Mesenchymal stem cell (in vitro differentiated cells and primary cell): Measurements from ENCODE around the gene ASXL1.
A peak's percentile ranks its signal among the peaks of the same experiment; 100 is the strongest.

Experiments used
- DNase-seq: peaks from one replicate; pipeline ENCODE4 v3.0.0-alpha.2; 2013
- H2AFZ ChIP-seq: one replicate; pipeline ENCODE4 v1.6.1; 2013; ENCODE audit warnings: low read depth, mild to moderate bottlenecking, control low read depth, inconsistent platforms, low read length, moderate library complexity
- H2AK5ac ChIP-seq: 2 replicates; pipeline ENCODE4 v1.6.1; 2013; ENCODE audit warnings: low read length, moderate library complexity, mild to moderate bottlenecking, inconsistent platforms; ENCODE audit not compliant: severe bottlenecking
- H2BK120ac ChIP-seq: one replicate; pipeline ENCODE4 v1.6.1; 2013; ENCODE audit warnings: low read depth, mild to moderate bottlenecking, inconsistent platforms, low read length, moderate library complexity
- H2BK12ac ChIP-seq, 2 experiments: one replicate each; pipeline ENCODE4 v1.6.1; 2013; ENCODE audit warnings: inconsistent platforms in 2 of 2, low read length in 2 of 2, mild to moderate bottlenecking in 2 of 2, moderate library complexity in 2 of 2, control low read depth in 1 of 2
- H2BK15ac ChIP-seq: one replicate; pipeline ENCODE4 v1.6.1; 2013; ENCODE audit warnings: mild to moderate bottlenecking, low read depth, inconsistent platforms; ENCODE audit not compliant: poor library complexity, severe bottlenecking
- H2BK5ac ChIP-seq: 2 replicates; pipeline ENCODE4 v1.6.1; 2013; ENCODE audit warnings: low read depth, mild to moderate bottlenecking, low read length, control low read depth, inconsistent platforms; ENCODE audit not compliant: poor library complexity, severe bottlenecking
- H3K14ac ChIP-seq, 2 experiments: one replicate each; pipeline ENCODE4 v1.6.1; 2013; ENCODE audit warnings: inconsistent platforms in 2 of 2, low read length in 2 of 2, control low read depth in 1 of 2, mild to moderate bottlenecking in 1 of 2, moderate library complexity in 1 of 2
- H3K18ac ChIP-seq, 2 experiments: one replicate each; pipeline ENCODE4 v1.6.1; 2013; ENCODE audit warnings: inconsistent platforms in 2 of 2, low read length in 2 of 2, control low read depth in 1 of 2, low read depth in 1 of 2, mild to moderate bottlenecking in 1 of 2
- H3K23ac ChIP-seq, 2 experiments: one replicate each; pipeline ENCODE4 v1.6.1; 2013; ENCODE audit warnings: inconsistent platforms in 2 of 2, low read length in 2 of 2, mild to moderate bottlenecking in 2 of 2, moderate library complexity in 2 of 2, control low read depth in 1 of 2
- H3K27ac ChIP-seq: 2 replicates; pipeline ENCODE4 v1.5.1; 2013; ENCODE audit warnings: mild to moderate bottlenecking, moderate library complexity, low read length, control low read depth, inconsistent platforms; ENCODE audit not compliant: poor library complexity, severe bottlenecking
- H3K27me3 ChIP-seq, 2 experiments: 2 replicates each; pipeline versions ENCODE4 v1.6.1 to v1.7.0; 2013; ENCODE audit warnings: low read length in 2 of 2, mild to moderate bottlenecking in 2 of 2, moderate library complexity in 2 of 2, control low read depth in 1 of 2, inconsistent platforms in 1 of 2; ENCODE audit not compliant: control insufficient read depth in 1 of 2, insufficient read depth in 1 of 2
- H3K36me3 ChIP-seq, 2 experiments: 2 replicates each; pipeline versions ENCODE4 v1.6.1 to v1.7.0; 2013; ENCODE audit warnings: low read length in 2 of 2, control low read depth in 1 of 2, inconsistent platforms in 1 of 2, low read depth in 1 of 2, mild to moderate bottlenecking in 1 of 2; ENCODE audit not compliant: insufficient read depth in 2 of 2, control insufficient read depth in 1 of 2
- H3K4ac ChIP-seq, 2 experiments: one replicate each; pipeline ENCODE4 v1.6.1; 2013; ENCODE audit warnings: inconsistent platforms in 2 of 2, low read length in 2 of 2, mild to moderate bottlenecking in 2 of 2, moderate library complexity in 2 of 2, control low read depth in 1 of 2, low read depth in 1 of 2
- H3K4me1 ChIP-seq: 2 replicates; pipeline ENCODE4 v1.6.1; 2013; ENCODE audit warnings: low read depth, low read length, control low read depth; ENCODE audit not compliant: control insufficient read depth, insufficient read depth
- H3K4me2 ChIP-seq: 2 replicates; pipeline ENCODE4 v1.6.1; 2013; ENCODE audit warnings: low read length, mild to moderate bottlenecking, inconsistent platforms; ENCODE audit not compliant: poor library complexity, severe bottlenecking
- H3K4me3 ChIP-seq, 2 experiments: 2 replicates each; pipeline versions ENCODE4 v1.5.1 to v1.7.0; 2013; ENCODE audit warnings: low read length in 2 of 2, mild to moderate bottlenecking in 2 of 2, control low read depth in 1 of 2, low read depth in 1 of 2; ENCODE audit not compliant: insufficient read depth in 1 of 2
- H3K79me1 ChIP-seq: replicated peaks from 2 replicates; pipeline ENCODE4 v1.6.1; 2013; ENCODE audit warnings: mild to moderate bottlenecking, control low read depth, low read length, inconsistent platforms; ENCODE audit not compliant: poor library complexity, severe bottlenecking
- H3K9ac ChIP-seq: 2 replicates; pipeline ENCODE4 v1.7.0; 2013; ENCODE audit warnings: mild to moderate bottlenecking, low read length, moderate library complexity
- H3K9me3 ChIP-seq: 2 replicates; pipeline ENCODE4 v1.7.0; 2013; ENCODE audit warnings: mild to moderate bottlenecking, low read length; ENCODE audit not compliant: control insufficient read depth
- H4K8ac ChIP-seq: one replicate; pipeline ENCODE4 v1.6.1; 2013; ENCODE audit warnings: inconsistent platforms, mild to moderate bottlenecking, low read length, moderate library complexity
- H4K91ac ChIP-seq: one replicate; pipeline ENCODE4 v1.6.1; 2013; ENCODE audit warnings: mild to moderate bottlenecking, low read length, inconsistent platforms
- WGBS: methylation state at CpG from one replicate; pipeline ENCODE4 v1.1.7; 2013; ENCODE audit warnings: mixed read lengths; 5-methylcytosine and 5-hydroxymethylcytosine counted together

The ASXL1 gene

GRCh38 chr20:32451340-32451681 is 93.2 kb downstream of the ASXL1 start:
- Histone ChIP-seq H2AFZ (no peak overlapping the region), H3K36me3 (peaks cover 78 to 97% of the 10 kb centered on the region in 2 experiments), H3K9ac (no peak overlapping the region), H3K4me3 (no peak overlapping the region), H3K79me1 (peaks cover 48% of the 10 kb centered on the region), H2BK5ac (no peak overlapping the region), H3K27me3 (no peaks in the 10 kb centered on the region), H2BK12ac (no peak overlapping the region), H3K14ac (no peak overlapping the region), H3K23ac (no peak overlapping the region), H4K8ac (no peak overlapping the region), H3K27ac (no peak overlapping the region), H3K9me3 (no peaks in the 10 kb centered on the region), H2AK5ac (no peak overlapping the region), H2BK15ac (no peak overlapping the region), H4K91ac (no peak overlapping the region), H3K4me2 (no peak overlapping the region), H3K4me1 (peaks cover 27% of the 10 kb centered on the region), H3K18ac (no peak overlapping the region), H3K4ac (no peak overlapping the region), H2BK120ac (no peak overlapping the region)
- WGBS: 94% methylated on average over 8 of the region's 8 CpGs
- DNase-seq: no peak

DNA sequence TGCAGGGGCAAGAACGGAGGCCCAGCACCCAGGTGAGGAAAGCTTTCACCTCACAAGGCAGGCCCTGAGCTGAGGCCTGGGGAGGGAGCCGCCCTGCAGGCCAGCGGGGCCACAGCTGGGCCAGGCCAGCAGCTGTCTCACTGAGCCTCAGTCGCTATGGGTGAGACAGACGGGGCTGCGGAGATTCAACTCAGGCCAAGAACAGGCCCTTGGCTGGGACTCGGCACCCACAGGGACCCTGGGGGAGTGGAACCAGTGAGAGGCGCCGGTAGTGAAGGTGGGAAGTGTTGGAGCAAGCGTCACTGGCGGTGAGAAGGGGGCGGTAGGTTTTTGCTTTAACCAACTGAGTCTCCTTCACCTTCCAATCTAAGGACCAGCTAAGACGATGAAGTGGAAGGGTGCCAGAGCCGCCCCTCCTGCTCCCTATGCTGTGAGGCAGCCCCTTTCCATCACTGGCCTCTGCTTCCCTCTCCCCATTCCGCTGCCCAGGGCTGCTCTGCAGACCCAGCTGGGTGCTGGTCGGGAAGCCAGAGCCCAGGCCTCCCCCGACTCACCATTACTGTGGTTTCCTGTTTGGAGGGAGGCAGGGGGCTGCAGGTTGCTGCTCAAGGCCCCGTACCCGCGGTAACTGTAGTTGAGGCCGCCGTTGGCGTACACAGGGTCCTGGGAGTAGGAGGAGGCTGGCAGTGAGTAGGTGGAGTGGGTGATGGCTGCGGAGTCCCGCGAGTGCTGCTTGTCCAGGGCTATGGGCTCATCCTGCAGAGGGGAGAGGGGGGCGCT is 93.7 kb downstream of the ASXL1 start:
- H3K79me1 ChIP-seq: peaks cover 44% of the 10 kb centered on the region
- H2AK5ac ChIP-seq: no peak overlapping the region
- H3K4me3 ChIP-seq: no peak overlapping the region
- no peak overlapping the region for H3K18ac ChIP-seq
- H3K4me2 ChIP-seq: no peak overlapping the region
- H3K27ac ChIP-seq: no peak overlapping the region
- H3K4ac ChIP-seq: no peak overlapping the region
- no peak overlapping the region for H2AFZ ChIP-seq
- WGBS: 95% methylated on average over 24 of the region's 27 CpGs
- no peak overlapping the region for H3K14ac ChIP-seq
- no peak overlapping the region for H3K23ac ChIP-seq
- peaks cover 27% of the 10 kb centered on the region for H3K4me1 ChIP-seq
- no peaks in the 10 kb centered on the region for H3K27me3 ChIP-seq
- no peak for DNase-seq
- peak overlapping the region; percentile 20 for H2BK15ac ChIP-seq
- H2BK12ac ChIP-seq: no peak overlapping the region
- H4K91ac ChIP-seq: no peak overlapping the region
- H3K9ac ChIP-seq: no peak overlapping the region
- H2BK120ac ChIP-seq: no peak overlapping the region
- H2BK5ac ChIP-seq: no peak overlapping the region
- peaks cover 73 to 92% of the 10 kb centered on the region in 2 experiments for H3K36me3 ChIP-seq
- no peaks in the 10 kb centered on the region for H3K9me3 ChIP-seq
- H4K8ac ChIP-seq: no peak overlapping the region

DNA sequence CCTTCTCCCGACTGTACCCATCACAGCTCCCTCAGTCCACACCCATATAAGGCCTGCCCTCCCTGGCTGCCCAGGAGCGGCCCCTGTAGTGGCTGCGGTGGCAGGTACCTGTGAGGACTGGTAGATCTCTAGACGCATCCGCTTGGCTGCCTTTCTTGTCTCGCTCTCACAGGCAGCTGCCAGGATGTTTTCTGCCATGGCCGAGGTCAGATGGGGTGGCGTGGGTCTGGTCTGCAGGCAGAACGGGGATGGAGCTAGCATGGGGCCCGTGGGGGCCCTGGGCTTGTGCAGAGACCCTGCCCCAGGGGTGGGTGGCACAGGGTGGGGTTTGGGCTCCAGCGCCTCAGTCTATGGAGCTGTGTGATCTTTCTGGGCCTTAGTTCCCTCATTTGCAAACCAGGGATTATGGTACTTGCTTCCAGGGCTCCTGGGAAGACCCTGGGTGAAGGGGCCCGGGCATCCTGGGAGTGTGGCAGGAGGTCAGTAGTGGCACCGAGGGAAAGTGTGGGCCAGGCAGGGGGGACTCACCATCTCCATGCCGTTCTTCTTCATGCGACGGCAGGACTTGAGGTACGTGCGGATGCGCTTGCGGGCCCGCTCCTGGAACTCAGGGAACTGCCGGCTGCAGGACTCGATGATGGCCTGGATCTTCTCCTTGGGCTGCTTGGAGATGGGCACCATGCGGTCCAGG is 94.8 kb downstream of the ASXL1 start:
- Histone ChIP-seq H3K27me3 (no peaks in the 10 kb centered on the region), H3K4me2 (no peak overlapping the region), H3K27ac (no peak overlapping the region), H3K18ac (no peak overlapping the region), H2BK12ac (no peak overlapping the region), H3K36me3 (peaks cover 62 to 83% of the 10 kb centered on the region in 2 experiments), H4K8ac (no peak overlapping the region), H3K23ac (no peak overlapping the region), H2BK120ac (no peak overlapping the region), H2BK5ac (no peak overlapping the region), H3K9ac (no peak overlapping the region), H3K4ac (no peak overlapping the region), H3K4me3 (no peak overlapping the region), H3K14ac (no peak overlapping the region), H2AK5ac (no peak overlapping the region), H3K4me1 (peaks cover 28% of the 10 kb centered on the region), H3K9me3 (no peaks in the 10 kb centered on the region), H3K79me1 (peaks cover 44% of the 10 kb centered on the region), H2BK15ac (no peak overlapping the region), H2AFZ (no peak overlapping the region), H4K91ac (no peak overlapping the region)
- WGBS: 96% methylated on average over 24 of the region's 24 CpGs
- DNase-seq: no peak

DNA sequence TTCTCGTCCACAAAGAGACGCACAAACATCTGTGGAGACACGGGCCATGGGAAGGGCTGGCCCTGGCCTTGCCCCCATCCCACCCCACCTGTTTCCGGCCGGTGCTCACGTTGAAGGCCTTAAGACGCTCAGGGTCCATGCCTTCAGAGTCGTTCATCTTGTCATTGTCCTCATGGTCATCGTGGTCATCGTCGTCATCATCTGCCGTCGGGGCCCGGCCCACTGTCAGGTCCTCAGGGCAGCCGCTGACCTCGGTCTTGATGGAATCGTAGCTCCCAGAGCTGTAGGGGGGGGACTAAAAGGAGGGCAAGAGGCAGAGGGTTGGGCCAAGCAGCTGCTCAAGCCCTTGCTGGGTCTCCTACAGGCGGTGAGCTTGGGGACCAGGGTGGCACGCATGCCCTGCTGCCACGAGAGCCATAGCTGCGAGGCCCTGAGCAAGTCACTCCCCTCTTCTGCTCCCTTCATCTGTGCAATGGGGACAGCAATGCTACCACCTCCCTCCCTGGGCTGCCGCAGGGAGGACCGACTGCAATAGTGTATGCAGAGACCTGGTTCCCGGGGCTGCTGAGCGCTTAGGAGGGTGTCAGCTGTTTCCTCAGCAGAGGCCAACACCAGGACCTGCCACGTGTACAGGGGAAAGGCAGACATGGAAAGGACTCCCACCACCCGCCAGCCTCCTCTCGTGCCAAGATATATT is 95.5 kb downstream of the ASXL1 start:
- H3K79me1 ChIP-seq: peaks cover 47% of the 10 kb centered on the region

More for the DNA sequence above, 95.5 kb downstream of the ASXL1 start:
- H2BK5ac ChIP-seq: no peak overlapping the region
- no peak overlapping the region for H3K23ac ChIP-seq
- H3K27ac ChIP-seq: no peak overlapping the region
- H3K9me3 ChIP-seq: no peaks in the 10 kb centered on the region
- no peaks in the 10 kb centered on the region for H3K27me3 ChIP-seq
- H3K18ac ChIP-seq: no peak overlapping the region
- WGBS: 95% methylated on average over 28 of the region's 28 CpGs
- no peak overlapping the region for H2BK15ac ChIP-seq
- no peak overlapping the region for H3K4ac ChIP-seq
- no peak overlapping the region for H3K14ac ChIP-seq
- DNase-seq: no peak
- no peak overlapping the region for H2AFZ ChIP-seq
- H4K8ac ChIP-seq: no peak overlapping the region
- no peak overlapping the region for H2BK120ac ChIP-seq
- H2AK5ac ChIP-seq: no peak overlapping the region
- H3K9ac ChIP-seq: no peak overlapping the region
- no peak overlapping the region for H4K91ac ChIP-seq
- H2BK12ac ChIP-seq: no peak overlapping the region
- H3K4me1 ChIP-seq: peaks cover 35% of the 10 kb centered on the region
- no peak overlapping the region for H3K4me3 ChIP-seq
- no peak overlapping the region for H3K4me2 ChIP-seq
- H3K36me3 ChIP-seq: peaks cover 56 to 82% of the 10 kb centered on the region in 2 experiments
